Measurements from ENCODE around the gene ADD1. TPM values are rescaled to one million over a fixed set of nuclear protein-coding genes. Genes with fewer than 3 reads are reported as not detected.
A peak's percentile ranks its signal among the peaks of the same experiment; 100 is the strongest.

Gene ADD1, protein sequence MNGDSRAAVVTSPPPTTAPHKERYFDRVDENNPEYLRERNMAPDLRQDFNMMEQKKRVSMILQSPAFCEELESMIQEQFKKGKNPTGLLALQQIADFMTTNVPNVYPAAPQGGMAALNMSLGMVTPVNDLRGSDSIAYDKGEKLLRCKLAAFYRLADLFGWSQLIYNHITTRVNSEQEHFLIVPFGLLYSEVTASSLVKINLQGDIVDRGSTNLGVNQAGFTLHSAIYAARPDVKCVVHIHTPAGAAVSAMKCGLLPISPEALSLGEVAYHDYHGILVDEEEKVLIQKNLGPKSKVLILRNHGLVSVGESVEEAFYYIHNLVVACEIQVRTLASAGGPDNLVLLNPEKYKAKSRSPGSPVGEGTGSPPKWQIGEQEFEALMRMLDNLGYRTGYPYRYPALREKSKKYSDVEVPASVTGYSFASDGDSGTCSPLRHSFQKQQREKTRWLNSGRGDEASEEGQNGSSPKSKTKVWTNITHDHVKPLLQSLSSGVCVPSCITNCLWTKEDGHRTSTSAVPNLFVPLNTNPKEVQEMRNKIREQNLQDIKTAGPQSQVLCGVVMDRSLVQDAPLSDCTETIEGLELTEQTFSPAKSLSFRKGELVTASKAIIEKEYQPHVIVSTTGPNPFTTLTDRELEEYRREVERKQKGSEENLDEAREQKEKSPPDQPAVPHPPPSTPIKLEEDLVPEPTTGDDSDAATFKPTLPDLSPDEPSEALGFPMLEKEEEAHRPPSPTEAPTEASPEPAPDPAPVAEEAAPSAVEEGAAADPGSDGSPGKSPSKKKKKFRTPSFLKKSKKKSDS
- polyA plus RNA-seq (2013, experiment 1 of 2; ENCODE audit: insufficient read length): 196 TPM
- 200 TPM for polyA plus RNA-seq (2013, experiment 2 of 2; ENCODE audit: insufficient read length)

DNA sequence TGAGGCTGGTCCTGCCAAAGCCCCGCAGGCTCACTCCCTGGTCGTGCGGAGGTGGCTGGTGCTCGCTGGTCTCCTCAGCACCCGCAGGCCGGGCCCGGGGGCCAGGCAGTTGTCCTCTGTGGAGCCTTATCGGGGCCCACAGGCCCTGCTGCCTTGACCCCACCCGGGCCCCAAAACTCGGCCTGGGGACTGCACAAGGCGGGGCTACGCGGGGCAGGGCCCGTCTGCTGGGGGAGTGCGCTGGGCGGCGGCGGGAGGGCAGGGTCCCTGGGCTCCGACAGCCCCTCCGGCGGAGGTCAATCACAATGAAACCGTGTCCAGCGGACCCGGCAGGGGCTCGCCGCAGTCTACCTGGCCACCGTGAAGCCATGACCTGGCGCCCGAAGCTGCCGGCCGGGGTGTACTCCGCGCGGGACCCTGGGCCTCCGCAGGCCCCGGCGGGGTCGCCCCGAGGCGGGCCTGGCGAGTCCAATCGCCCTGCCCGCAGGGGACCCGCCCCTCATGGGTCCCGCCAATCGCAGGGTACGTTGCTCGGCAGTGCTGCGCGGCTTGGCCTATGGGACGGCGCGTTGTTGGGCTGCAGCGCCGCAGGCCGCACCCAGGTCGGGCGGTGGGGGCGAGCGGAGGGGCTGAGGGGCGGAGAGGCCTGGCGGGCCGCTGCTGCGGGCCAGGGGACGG is at the start of gene ADD1:
TSS of gene ADD1 (plus strand) at position 582 of the 678 bp plus-strand sequence. CDS start 32,072 bp downstream, outside the sequence.
- peak; percentile 91 for DNase-seq

DNA sequence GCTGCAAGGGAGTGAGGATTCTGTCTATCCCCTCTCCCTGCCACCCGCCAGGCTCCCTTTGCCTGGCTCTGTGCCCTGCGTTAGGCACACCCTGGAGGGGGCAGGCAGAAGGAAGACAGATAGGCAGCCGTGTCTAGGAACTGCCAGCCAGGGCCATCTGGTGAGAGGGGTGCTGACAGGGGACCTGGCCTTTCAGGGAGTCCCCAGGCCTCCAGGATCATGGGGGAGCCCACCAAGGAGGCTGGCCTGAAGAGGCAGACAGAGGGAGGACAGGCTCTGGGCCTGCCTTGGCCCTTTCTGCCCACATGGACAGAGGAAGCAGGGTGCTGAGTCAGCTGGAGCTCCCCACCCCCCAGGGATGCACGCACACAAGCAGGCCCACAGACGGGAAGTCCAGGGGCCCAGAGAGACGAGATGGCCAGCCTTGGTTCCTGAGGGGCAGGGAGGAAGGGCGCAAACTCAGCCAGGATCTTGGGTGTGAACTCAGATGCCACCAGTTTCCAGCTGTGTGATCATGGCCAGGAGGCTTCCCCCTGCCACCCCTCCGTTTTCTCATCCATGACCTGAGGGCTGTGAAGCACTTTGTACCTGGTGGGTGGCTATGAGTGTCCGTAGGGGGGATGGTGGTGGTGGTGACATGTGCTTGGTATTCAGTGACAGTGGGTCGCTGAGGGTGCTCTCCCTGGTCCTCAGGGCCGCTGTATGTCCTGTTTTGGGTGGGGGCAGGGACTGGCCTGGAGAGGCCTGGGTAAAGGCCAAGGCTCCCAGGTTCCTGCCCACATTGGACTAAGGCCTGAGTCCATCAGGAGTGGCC is 49.0 kb upstream of the ADD1 start:
- DNase-seq: peak; percentile 78

DNA sequence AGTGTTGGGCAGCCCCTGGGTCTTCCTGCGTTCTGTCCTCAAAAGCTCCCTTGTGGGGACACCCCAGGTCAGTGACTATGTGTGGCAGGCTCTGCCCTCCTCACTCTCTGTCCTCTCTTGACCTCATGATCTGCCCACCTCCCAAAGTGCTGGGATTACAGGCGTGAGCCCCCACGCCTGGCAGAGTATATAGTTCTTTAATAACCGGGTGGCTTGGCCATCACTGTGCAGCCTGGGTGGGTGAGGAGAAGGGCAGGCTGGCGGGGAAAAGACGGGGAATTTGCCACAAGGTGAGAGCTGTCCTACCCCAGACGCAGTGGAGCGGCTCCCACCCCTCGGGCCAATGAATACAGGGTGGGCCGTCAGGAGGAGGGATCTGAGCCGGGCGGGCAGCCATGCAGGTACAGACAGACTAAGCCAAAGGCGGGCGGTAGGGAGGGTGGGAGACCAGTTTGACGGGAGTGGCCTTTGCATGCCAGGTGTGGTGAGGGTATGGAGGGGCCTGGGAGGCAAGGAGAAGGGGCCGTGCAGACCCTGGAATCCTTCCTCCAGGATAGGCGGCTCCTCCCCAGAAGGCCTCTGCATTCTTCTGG is 48.2 kb upstream of the ADD1 start:
- no peak for DNase-seq

DNA sequence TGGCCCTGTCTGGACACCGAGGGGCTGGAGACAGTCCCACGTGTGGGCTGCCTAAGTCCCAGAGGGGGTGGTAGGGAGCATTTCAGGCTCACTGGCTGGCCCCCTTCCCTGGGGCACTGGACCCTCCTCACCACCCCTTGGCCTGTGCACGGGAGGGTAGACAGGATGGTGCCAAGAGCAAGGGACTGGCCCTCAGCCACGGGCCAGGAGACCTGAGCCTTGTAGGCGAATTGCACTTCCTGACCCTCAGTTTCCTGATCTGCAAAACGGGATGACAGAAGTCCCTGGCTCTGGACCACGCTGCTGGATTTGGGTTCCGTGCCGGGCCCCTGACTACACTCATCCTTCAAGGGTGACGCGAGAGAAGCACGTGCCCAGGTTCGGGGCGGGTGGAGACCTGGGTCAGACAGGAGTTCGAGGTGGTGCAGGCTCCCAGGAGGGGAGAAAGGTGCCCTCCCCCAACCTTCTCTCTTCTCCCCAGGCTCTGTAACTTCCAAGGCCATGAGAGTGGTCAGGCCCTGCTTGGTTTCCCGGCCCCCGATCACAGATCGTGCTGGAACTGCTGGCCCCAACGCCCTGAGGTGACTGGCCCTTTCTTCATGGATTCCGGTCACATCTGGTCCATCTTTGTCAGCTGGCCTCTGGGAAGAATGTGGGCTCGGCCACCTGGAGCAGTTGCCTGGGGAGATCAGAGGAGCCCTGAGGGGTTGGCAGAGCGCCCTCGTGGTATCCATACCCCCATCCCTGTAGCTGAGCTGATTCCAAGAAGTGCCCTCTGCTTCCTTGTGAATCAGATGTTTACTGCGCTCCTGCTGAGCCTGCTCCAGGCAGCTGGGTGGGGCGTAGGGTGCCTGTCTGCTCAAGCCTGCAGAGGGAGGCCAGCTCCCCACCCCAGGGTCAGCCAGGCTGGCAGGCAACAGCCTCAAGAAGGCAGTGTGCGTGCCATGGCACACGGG is 47.5 kb upstream of the ADD1 start:
- DNase-seq: no peak

DNA sequence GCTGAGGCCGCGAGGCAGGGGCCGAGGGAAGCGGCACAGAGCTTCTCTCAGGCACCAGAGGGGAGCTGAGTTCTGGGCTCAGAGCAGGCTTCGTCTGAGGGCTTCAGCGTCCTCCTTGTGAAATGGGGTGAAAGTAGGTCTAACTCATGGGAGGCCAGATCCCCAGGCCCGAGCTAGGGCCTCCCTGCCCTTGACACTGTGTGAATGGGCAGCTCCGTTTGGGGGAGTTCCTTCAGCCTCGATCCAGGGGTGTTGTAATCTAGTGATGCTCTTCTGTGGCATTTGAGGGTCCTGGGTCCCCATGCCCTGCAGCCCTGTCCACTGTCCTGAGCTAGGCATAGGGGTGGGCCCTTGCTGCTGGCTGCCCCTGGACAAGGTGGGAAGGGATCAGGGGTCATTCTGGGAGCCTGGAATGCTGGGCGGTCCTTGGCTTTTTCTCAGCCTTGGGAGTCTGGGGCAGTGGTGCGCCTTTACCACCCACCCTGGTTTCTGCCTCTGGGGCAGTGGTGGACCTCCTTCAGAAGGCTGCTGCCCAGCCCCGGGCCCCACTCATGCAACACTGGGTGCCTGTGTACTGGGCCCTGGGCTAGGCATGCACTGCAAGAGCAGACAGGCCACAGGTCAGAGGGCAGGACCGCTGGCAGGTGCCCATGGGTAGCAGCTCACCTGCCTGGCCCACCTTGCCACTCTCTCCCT is 46.6 kb upstream of the ADD1 start:
- DNase-seq: no peak

DNA sequence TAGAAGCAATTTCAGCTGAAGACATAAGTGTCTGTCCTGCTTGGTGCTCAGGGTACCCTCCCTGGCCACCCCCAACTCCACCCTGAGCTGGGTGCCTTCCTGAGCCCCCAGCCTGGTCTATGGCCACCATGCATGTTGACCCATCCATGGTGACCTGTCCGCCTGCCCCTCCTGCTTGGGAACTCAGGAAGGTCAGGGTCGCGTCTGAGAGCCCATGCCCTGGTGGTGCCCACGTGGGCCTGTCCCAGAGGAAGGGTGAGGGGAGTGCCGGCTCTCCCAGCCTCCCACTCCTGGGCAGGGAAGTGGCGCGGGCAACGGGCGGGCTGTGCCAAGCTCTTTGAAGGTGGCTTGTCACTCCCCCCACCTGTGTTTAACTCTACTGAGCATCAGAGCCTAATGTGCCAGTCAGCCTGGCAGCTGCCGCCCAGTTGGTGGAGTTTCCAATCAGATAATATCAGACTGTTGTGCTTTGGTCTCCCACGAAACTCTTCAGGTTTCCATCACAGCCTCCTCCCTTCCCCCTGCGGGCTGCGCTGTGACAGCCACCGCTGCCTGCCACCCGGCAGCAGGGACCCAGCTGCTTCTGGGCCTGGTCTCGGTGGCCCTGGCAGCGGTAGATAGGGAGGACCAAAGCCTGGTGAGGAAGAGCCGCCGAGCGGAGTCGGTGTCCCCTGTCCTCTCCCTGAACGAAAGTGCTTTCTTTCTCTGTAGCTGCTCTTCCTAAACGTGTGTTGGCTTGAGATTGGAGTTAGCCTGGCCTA is 45.9 kb upstream of the ADD1 start:
- no peak for DNase-seq

DNA sequence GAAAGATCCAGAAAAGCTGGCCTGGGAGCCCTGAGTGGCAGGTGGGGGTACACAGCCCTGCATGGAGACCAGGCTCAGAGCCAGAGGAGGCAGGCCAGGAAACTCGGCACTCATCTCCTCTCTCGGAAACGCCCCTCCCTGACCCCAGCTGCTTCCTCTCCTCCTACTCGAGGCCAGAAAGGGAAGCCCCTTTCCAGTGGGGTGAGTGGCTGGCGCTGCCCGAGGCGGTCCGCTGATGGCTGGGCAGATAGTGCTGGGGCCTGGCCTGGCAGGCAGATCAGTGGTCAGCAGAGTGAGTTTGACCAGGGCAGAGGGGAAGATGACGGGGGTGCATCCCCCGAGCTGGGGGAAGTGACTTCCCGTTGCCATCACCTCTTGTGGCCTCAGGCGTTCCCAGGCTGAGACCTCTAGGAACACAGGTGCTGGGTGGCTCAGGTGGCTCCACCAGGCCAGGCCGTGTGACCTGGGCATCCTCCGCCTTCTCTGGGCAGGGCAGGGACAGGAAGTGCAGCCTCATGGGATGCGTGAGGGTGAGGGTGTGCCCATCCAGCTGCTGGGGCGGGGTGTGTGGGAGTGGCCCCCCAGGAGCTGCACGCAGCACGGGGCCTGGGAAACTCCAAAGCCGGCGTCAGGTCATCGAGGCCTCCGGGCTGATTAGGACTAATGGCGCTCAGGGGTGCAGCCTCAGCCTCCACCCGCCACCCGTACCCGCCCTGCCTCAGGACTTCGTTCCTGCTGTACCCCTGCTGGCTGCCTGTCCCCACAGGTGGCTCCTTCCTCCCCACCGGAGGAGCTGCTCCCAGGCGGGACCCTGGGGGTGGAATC is 45.0 kb upstream of the ADD1 start:
- no peak for DNase-seq

DNA sequence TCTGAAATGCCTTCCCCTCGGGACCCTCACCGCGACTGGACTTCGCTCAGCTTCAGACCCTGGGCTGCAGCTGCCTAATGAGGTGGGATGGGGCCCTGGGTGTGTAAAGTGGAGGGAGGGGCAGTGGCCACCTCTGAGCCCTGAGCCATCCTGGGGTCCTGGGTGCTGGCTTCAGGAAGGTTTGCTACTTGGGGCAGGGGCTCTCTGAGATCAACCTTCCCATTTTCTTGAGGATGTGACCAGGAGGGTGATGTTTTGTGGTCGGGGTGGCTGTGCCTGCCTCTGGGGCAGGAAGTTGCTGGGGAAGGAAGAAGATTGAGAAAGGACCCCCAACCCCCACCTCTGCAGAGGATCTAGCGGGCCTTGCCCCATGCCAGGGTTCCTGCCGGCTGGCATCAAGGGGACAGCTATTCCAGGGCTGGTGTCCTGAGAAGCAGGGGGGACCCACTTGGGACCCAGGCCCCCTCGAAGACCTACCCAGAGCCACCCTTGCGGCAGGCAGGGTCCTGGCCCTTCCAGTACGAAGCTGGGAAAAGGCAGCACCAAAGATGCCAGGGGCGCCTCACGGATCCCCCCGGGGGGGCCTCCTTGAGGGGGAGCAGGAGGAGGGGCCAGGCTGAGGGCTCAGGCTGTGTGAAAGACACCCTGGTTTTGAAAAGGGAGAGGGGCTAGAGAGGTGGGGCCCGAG is 44.3 kb upstream of the ADD1 start:
- DNase-seq: no peak

DNA sequence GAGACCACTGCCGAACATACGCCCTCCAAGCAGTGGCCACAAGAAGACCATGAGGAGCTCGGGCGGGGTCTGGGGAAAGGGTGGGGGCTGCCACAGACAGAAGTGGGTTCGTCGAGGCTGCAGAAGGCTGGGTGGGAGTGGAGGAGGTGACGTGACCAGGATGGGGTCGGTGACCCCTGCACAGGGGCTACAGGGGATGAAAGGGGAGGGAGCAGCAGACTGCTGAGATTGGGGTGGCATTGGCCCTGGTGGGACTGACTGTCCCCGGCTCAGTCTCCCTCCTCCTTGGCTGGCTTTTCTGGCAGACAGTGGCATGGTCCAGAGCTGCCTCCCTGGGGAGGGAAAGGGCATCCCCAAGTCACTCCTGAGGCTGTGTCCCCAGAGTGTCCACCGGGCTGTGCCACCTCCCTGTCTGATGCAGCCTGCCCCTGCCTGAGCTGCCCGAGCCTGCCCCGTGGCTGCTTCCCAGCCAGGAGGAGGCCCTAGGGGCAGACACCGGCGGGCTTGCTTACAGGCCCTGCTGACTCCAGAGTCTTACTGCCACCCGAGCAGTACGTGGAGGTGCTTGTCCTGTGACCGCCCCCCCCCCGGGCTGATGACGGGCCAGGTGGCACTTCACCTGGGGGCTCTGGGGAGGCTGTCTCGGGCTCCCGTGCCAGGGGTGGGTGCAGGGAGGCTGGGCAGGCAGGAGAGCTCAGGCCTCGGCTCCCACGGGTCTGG is 43.5 kb upstream of the ADD1 start:
- DNase-seq: no peak

DNA sequence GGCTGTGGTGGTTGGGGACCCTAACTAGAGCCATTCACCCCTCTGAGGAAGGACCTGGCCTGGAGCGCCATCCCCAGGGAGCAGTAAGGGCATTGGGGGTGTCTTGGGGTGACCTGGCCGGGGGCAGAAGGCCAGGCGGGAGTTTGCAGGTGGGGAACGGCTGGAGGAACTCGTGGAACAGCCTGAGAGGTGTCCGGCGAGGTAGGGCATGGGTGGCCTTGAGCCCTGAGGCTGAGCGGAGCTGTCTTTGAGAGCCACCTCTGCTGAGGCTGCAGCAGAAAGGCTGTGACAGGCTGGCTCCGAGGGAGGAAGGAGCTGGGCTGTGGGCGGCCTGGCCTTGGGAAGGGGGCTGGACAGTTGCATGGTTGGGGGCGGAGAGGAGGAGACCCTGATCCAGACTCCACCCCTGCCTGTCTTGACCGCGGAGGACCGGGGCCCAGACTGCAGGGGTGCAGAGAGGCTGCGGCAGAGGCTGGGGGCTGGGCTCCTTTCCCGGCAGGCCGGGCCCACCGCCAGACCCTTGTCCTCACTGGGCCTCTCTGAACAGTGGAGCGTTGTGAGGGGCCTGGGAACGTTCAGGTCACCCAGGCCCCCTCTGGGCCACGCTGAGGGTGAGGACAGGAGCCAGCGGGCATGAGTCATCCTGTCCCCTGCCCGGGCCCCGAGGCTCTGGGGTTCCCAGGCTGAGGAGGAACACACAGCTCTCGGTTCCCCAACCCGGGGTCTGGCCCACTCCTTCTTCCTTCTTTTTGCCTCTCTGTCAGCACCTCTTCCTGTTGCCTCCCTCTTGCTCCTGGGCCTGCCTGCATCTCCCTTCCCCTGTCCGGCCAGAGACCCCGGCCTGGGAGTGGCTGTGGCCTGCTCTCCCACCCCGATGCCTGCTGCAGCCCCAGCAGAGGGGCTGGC is 42.7 kb upstream of the ADD1 start:
- peak; percentile 63 for DNase-seq

DNA sequence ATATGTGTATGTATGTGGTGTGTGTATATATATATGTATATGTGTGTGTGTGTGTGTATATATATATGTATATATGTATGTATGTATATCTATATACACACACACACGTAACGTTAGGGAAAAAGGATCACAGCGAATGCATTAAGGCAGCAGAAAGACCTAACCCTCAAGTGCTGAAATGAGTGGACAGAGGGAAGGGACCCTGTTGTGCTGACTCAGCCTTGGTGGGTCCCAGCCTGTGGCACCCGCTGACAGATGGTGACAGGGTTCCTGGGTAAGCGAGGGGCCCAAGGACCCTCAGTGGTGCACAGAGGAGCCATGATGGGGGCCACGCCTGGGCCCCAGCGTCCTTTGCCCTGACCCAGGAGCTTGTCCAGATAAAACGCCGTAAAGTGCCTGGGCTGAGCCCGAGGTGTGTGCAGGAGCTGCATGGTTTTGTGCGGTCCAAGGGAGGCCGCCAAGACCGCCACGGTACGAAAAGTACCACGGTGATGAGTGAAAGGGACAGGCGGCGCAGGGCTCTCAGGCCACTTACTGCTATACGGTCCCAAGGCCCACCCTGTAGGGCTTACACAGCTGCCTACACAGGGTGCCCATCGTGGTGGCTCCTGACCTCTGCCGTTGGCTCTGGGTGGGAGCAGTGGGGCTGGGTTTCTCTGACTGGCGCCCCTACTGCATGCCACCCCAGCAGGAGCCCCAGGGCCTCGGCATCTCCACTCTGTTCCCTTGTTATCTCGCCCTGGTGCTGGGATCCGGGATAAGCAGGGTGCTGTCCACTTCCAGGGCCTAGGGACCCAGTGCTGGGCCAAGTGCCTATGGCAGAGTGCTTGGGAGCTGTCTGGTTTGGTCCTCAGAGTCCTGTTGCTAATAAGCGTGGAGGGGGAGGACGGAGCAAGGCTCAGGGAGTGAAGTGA is 40.8 kb upstream of the ADD1 start:
- no peak for DNase-seq

DNA sequence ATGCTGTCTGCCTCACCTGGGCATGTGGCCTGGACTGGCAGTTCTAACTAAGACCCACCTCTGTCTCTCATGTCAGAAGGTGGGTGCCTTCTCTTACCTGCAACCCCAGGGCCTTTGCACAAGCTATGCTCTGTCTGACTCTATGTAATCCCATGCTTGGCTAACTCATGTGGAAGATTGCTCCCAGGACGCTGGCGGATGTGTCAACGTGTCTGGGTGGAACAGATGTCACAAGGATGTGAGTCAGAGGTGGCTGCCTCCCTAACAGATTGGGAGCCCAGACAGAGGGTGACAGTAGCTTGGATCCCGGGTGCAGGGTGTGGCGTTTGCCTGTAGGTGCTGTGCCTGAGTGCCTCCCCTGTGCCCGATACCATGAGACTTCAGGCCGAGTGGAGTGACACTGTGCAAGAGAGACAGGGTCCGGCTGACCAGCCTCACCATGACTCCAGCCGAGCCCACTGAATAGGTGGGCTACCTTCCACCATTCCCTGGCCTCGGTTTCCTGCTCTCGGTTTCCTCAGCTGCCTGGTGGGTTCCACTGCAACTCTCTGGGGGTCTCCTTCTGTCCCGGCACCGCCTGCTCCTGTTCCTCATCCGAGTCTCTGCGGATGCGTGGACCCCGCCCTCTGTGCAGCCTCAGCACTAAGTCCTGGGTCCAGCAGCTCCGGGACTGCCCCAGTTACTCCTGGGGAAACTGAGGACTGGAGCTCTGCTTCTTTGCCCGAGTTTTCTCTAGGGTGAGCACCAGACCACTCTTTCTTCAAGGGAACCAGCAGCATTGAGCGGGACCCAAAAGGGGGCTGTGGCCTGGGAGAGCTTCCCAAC is 39.8 kb upstream of the ADD1 start:
- DNase-seq: no peak

DNA sequence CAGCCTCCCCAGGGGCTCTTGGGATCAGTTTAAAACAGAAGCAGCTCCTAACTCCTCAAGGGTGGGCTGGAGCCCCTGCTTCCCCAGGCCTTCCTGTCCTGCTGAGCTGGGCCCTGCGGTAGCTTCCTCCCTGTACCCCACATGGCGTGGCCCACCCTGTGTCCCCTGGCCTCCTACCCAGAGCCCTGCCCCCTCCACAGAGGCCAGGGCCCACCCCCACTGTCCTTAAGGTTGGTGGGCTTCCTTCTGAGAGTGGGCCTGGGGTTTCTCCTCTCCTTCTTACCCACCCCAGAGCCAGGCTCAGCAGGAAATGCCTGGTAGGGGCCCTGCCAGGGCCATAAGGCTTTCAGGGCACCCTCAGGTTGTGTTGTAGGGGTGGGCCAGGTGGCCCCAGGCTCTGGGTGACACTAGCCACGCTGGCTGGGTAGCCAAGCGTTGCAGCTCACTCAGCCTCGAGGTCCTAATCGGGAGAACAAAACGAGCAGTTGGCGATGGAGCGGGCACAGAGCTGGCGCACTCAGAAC is 39.1 kb upstream of the ADD1 start:
- no peak for DNase-seq
